Kidney (tissue), 14 donors: ENCODE data around the gene WAS. TPM values are rescaled to one million over a fixed set of nuclear protein-coding genes. Genes with fewer than 3 reads are reported as not detected.
"Not testable (repeated sequence)": the region's sequence is repeated elsewhere in the genome, so short reads cannot be mapped to it uniquely, and the experiment has no call there.

ENCODE experiments used
- DNase-seq, 5 donors: peaks; one replicate each; pipeline ENCODE4 v3.0.0-alpha.2; 2013 to 2020
- FAIRE-seq: peaks from 2 replicates; lab custom pipeline; 2012; peaks lifted over from hg19 to GRCh38; lab: Jason Lieb, UNC
- H3K27ac ChIP-seq, 2 donors: one replicate each; pipeline ENCODE4 v1.7.0; 2013; ENCODE audit warnings: low read depth in 2 of 2, low read length in 2 of 2, inconsistent platforms in 1 of 2
- H3K27me3 ChIP-seq: one replicate; pipeline ENCODE4 v1.7.1; 2013; ENCODE audit warnings: low read length, inconsistent platforms; ENCODE audit not compliant: control insufficient read depth, insufficient read depth
- H3K36me3 ChIP-seq, 3 donors: one replicate each; pipeline versions ENCODE4 v1.7.0 to v1.7.1; 2013; ENCODE audit warnings: low read length in 3 of 3, control low read depth in 1 of 3, inconsistent platforms in 1 of 3; ENCODE audit not compliant: insufficient read depth in 3 of 3, control insufficient read depth in 2 of 3
- H3K4me1 ChIP-seq, 3 donors: one replicate each; pipeline versions ENCODE4 v1.7.0 to v1.7.1; 2013; ENCODE audit warnings: low read length in 3 of 3, inconsistent platforms in 1 of 3, low read depth in 1 of 3; ENCODE audit not compliant: control insufficient read depth in 2 of 3, insufficient read depth in 2 of 3
- H3K4me3 ChIP-seq, 3 donors: one replicate each; pipeline versions ENCODE4 v1.7.0 to v1.8.1; 2013; ENCODE audit warnings: low read length in 3 of 3, control low read depth in 1 of 3, inconsistent platforms in 1 of 3
- H3K9ac ChIP-seq, 3 donors: one replicate each; pipeline versions ENCODE4 v1.7.0 to v1.7.1; 2013; ENCODE audit warnings: low read length in 3 of 3, control low read depth in 1 of 3, inconsistent platforms in 1 of 3
- H3K9me3 ChIP-seq, 3 donors: one replicate each; pipeline versions ENCODE4 v1.7.0 to v1.7.1; 2013; ENCODE audit warnings: low read length in 3 of 3, control low read depth in 1 of 3, inconsistent platforms in 1 of 3; ENCODE audit not compliant: control insufficient read depth in 2 of 3, insufficient read depth in 1 of 3
- intact Hi-C: fragments of 100-400 bp; cut with DNase I; formaldehyde crosslinking; loops from one replicate; pipeline ENCODE4 v1.11.1; 2022
- polyA plus RNA-seq: library from polyadenylated mRNA; stranded (reverse); fragments of 350-450 nt; fragmentation: Illumina TruSeq; extraction: RNeasy Lipid Tissue Mini Kit (QIAGEN cat#74804); gene quantifications from one replicate; pipeline ENCODE4 v1.2.3, GENCODE V29; 2014; ENCODE audit warnings: low read depth, low replicate concordance; ENCODE audit not compliant: insufficient read depth
- total RNA-seq: library from RNA; stranded (reverse); fragmentation: NEBNext Ultra II Directional; extraction: Animal tissue kit (Norgen Biotek cat#: 25700); gene quantifications from one replicate; pipeline ENCODE4 v1.2.1, GENCODE V29; 2021
- TF ChIP-seq, protein P1 (sequence below): IDR thresholded peaks from 3 replicates; pipeline ENCODE4 v1.5.1; 2012; ENCODE audit warnings: mild to moderate bottlenecking, moderate library complexity, borderline replicate concordance; ENCODE audit not compliant: insufficient read depth; ENCODE audit errors: extremely low read depth
- donor health status: control.
- donor health status: control.
- donor health status: control.
- donor health status: control.
- donor health status: control.
- donor health status: DM: yes; HTN: yes; CAD: no.
- donor health status: Normal renal cell carcinoma (clear cell type).

WAS gene
- total and polyA plus RNA-seq, 2 donors from 2014 or later = 2.2 to 14.2 TPM

DNA sequence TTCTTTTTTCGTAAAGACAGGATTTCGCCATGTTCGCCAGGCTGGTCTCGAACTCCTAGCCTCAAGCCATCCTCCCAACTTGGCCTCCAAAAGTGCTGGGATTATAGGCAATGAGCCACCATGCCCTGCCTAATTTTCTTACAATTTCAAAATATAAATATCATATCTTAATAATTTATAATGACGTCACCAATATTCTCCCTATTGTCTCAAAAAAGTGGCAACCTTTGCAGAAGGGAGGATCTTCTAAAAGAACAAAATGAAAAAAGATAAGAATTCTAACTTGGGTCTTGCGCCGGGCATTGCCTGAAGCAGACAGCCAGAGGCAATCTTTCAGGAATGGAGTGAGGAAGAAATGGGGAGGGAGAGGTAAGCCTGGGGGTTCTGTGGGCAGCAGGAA is 37.9 kb upstream of the WAS start:
- Histone ChIP-seq H3K36me3 (no peaks in the 10 kb centered on the region), H3K9ac (no peak overlapping the region), H3K27ac (no peak overlapping the region), H3K9me3 (no peaks in the 10 kb centered on the region), H3K27me3 (no peaks in the 10 kb centered on the region), H3K4me3 (no peak overlapping the region), H3K4me1 (no peaks in the 10 kb centered on the region)
- intact Hi-C loops = no loop called here
- DNase-seq (no peak), FAIRE-seq (no peak)
- TF ChIP-seq, protein P1, sequence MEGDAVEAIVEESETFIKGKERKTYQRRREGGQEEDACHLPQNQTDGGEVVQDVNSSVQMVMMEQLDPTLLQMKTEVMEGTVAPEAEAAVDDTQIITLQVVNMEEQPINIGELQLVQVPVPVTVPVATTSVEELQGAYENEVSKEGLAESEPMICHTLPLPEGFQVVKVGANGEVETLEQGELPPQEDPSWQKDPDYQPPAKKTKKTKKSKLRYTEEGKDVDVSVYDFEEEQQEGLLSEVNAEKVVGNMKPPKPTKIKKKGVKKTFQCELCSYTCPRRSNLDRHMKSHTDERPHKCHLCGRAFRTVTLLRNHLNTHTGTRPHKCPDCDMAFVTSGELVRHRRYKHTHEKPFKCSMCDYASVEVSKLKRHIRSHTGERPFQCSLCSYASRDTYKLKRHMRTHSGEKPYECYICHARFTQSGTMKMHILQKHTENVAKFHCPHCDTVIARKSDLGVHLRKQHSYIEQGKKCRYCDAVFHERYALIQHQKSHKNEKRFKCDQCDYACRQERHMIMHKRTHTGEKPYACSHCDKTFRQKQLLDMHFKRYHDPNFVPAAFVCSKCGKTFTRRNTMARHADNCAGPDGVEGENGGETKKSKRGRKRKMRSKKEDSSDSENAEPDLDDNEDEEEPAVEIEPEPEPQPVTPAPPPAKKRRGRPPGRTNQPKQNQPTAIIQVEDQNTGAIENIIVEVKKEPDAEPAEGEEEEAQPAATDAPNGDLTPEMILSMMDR = no peak

DNA sequence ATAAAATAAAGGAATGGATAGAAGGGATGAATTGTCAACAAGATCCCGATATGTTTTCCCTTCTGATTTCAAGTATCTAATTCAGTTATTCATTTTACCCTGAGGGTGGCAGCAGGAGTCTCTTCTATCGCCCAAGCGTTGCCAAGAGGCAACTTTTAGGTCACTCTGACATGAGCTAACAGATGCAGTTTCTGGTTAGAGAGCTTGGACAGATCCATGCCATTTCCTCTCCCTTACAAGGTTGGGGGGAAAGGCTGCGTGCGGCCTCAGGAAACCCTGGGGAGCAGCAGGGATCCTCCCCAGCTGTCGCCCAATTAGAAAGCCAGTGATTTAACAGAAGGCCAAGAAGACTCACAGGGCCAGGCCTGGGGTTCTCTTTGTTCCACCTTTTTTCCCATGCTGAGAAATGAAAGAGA is 35.3 kb upstream of the WAS start:
- Histone ChIP-seq H3K27ac (no peak overlapping the region), H3K9ac (no peak overlapping the region), H3K4me1 (no peaks in the 10 kb centered on the region), H3K27me3 (no peaks in the 10 kb centered on the region), H3K4me3 (no peak overlapping the region), H3K9me3 (no peaks in the 10 kb centered on the region), H3K36me3 (no peaks in the 10 kb centered on the region)
- intact Hi-C loops = no loop called here
- DNase-seq (peak in 4 of 5 donors; percentile 22 to 75 (median 51)), FAIRE-seq (peak; percentile 95)
- TF ChIP-seq, protein P1 = peak; percentile 36

DNA sequence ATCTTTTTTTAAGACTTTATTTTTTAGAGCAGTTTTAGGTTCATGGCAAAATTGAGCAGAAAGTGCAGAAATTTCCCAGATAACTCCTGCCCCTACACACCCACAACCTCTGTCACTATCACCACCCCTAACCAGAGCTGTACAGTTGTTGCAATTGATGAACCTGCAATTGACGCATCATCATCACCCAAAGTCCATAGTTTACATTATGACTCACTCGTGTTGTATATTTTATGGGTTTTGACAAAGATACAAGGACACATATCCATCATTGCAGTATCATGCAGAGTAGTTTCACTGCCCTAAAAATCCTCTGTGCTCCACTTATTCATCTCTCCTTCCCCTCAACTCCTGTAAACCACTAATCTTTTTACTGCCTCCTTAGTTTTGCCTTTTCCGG is 34.5 kb upstream of the WAS start:
- no peak overlapping the region for H3K4me3 ChIP-seq
- DNase-seq (no peak), FAIRE-seq (no peak)
- intact Hi-C loops = no loop called here
- no peaks in the 10 kb centered on the region for H3K9me3 ChIP-seq
- no peak overlapping the region for H3K27ac ChIP-seq
- no peaks in the 10 kb centered on the region for H3K36me3 ChIP-seq
- H3K9ac ChIP-seq = no peak overlapping the region
- no peaks in the 10 kb centered on the region for H3K4me1 ChIP-seq
- TF ChIP-seq, protein P1 = no peak
- no peaks in the 10 kb centered on the region for H3K27me3 ChIP-seq

DNA sequence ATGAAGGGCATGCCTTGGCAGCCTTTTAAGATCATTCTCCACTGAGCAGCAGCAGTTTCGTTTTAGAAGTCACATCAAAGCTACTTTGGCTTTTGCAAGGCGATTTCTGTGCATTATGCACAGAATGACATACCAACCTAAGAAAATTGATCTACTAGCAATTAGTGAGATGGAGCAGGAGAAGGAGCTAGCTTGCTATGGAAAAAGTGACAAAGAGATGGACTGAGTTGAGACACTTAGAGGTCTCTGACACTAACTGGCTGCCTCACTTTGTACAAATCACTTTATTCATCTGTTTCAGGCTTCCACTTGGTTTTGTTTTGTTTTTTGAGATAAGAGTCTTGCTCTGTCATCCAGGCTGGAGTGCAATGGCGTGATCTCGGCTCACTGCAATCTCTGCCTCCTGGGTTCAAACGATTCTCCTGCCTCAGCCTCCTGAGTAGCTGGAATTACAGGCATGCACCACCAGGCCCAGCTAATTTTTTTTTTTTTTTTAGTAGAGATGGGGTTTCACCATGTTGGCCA is 31.5 kb upstream of the WAS start:
- H3K9ac ChIP-seq, FAIRE-seq, H3K27me3 ChIP-seq, H3K4me1 ChIP-seq, H3K9me3 ChIP-seq, DNase-seq, H3K36me3 ChIP-seq, H3K4me3 ChIP-seq, H3K27ac ChIP-seq, intact Hi-C loops: not testable (repeated sequence)

DNA sequence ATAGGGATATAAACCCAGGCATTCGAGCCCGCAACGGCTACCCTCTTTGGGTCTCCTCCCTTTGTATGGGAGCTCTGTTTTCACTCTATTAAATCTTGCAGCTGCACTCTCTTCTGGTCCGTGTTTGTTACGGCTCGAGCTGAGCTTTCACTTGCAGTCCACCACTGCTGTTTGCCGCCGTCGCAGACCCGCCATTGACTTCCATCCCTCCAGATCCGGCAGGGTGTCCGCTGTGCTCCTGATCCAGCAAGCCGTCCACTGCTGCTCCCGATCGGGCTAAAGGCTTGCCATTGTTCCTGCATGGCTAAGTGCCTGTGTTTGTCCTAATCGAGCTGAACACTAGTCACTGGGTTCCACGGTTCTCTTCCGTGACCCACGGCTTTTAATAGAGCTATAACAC is 28.9 kb upstream of the WAS start:
- intact Hi-C loops, FAIRE-seq, H3K9me3 ChIP-seq, H3K4me1 ChIP-seq, DNase-seq, H3K36me3 ChIP-seq, H3K9ac ChIP-seq, H3K27me3 ChIP-seq, H3K27ac ChIP-seq: not testable (repeated sequence)
- H3K4me3 ChIP-seq = peak overlapping the region in 1 of 3 donors; percentile 17

DNA sequence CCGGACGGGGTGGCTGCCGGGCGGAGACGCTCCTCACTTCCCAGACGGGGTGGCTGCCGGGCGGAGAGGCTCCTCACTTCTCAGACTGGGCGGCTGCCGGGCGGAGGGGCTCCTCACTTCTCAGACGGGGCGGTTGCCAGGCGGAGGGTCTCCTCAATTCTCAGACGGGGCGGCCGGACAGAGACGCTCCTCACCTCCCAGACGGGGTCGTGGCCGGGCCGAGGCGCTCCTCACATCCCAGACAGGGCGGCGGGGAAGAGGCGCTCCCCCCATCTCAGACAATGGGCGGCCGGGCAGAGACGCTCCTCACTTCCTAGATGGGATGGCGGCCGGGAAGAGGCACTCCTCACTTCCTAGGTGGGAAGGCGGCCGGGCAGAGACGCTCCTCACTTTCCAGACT is 23.9 kb upstream of the WAS start:
- H3K36me3 ChIP-seq, H3K9me3 ChIP-seq, DNase-seq, H3K4me3 ChIP-seq, H3K4me1 ChIP-seq, FAIRE-seq, H3K27ac ChIP-seq, H3K9ac ChIP-seq, H3K27me3 ChIP-seq, intact Hi-C loops: not testable (repeated sequence)
